Testis (tissue), 3 donors: Measurements from ENCODE around the gene DNAJC8. TPM values are rescaled to one million over a fixed set of nuclear protein-coding genes. Genes with fewer than 3 reads are reported as not detected.
A peak's percentile ranks its signal among the peaks of the same experiment; 100 is the strongest.

ENCODE experiments used
- DNase-seq: peaks from one replicate; pipeline ENCODE4 v3.0.0-alpha.2; 2019
- H3K27ac ChIP-seq, 2 donors: fragments of 200-600 bp; sonication (generic); one replicate each; pipeline ENCODE4 v1.5.1; 2019
- H3K27me3 ChIP-seq: fragments of 200-600 bp; sonication (generic); one replicate; pipeline ENCODE4 v1.5.1; 2019
- H3K36me3 ChIP-seq: fragments of 200-600 bp; sonication (generic); one replicate; pipeline ENCODE4 v1.5.1; 2017; ENCODE audit warnings: low read depth; ENCODE audit errors: missing control alignments
- H3K4me1 ChIP-seq: fragments of 200-600 bp; sonication (generic); one replicate; pipeline ENCODE4 v1.5.1; 2019
- H3K4me3 ChIP-seq, 2 donors: fragments of 200-600 bp; sonication (generic); one replicate each; pipeline ENCODE4 v1.5.1; 2017 to 2019
- H3K9me3 ChIP-seq: fragments of 200-600 bp; sonication (generic); one replicate; pipeline ENCODE4 v1.5.1; 2017
- CTCF ChIP-seq, 3 experiments: fragments of 450-650 bp in 2 of 3; fragments of 200-600 bp in 1 of 3; sonication (generic) in 1 of 3; IDR thresholded peaks; one replicate each; pipeline ENCODE4 v1.5.1; 2016 to 2019; ENCODE audit warnings: antibody characterized with exemption in 3 of 3, mild to moderate bottlenecking in 2 of 3, moderate library complexity in 1 of 3
- POLR2A ChIP-seq: fragments of 450-650 bp; IDR thresholded peaks from one replicate; pipeline ENCODE4 v1.6.1; 2017; ENCODE audit warnings: antibody characterized with exemption, mild to moderate bottlenecking, moderate library complexity
- WGBS, 2 donors: methylation state at CpG; one replicate each; pipeline ENCODE4 v1.1.5; 2018; 5-methylcytosine and 5-hydroxymethylcytosine counted together
- intact Hi-C: fragments of 100-400 bp; cut with DNase I; formaldehyde crosslinking; loops from one replicate; pipeline ENCODE4 v1.15.1; 2023; ENCODE audit warnings: low total_unique reads
- polyA plus RNA-seq: library from polyadenylated mRNA; stranded (reverse); fragments of 350-450 nt; fragmentation: Illumina TruSeq; extraction: RNeasy Lipid Tissue Mini Kit (QIAGEN cat#74804); gene quantifications from one replicate; pipeline ENCODE4 v1.2.3, GENCODE V29; 2014; ENCODE audit warnings: low read depth, low replicate concordance; ENCODE audit not compliant: insufficient read depth
- total RNA-seq, 2 donors: library from RNA; depleted of rRNA; stranded (reverse); fragments of >200 nt; gene quantifications; one replicate each; pipeline ENCODE4 v1.2.3, GENCODE V29; 2016

DNAJC8 gene
- total and polyA plus RNA-seq, 3 donors from 2014 or later = 44.7 to 86.5 (median 48.0) TPM

DNA sequence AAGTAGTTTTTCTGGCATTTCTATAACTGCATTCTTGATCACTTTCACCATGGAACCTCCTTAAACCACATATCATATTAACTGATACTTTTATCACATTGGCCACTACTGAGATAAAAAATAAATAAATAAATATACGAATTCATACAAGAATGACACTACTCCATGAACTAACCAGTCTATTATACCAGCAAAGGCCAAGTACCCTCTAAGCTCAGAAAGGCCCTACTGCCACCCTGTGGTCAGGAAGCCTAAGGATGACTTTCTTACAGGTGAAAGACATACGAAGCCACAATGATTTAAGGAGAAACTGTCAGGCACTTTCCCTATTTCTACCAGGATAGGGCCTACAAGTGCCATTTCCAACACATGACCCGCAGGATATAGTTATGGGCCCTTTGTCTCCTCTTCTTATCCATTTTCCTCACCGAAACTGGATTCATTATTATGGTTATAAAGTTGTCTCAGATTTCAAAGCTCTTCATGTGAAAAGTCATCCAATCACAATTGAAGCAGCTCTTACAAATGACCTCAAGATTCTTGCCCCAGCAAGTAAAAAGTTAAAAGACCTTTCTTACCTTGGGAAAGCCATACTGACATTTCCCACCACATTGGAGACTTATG lies 23.9 kb downstream of the DNAJC8 start:
- Histone ChIP-seq H3K36me3 (no peaks in the 10 kb centered on the region), H3K9me3 (no peaks in the 10 kb centered on the region), H3K4me1 (no peaks in the 10 kb centered on the region), H3K27me3 (no peaks in the 10 kb centered on the region), H3K4me3 (no peak overlapping the region), H3K27ac (no peak overlapping the region)
- TF ChIP-seq CTCF (IDR thresholded peaks at IDR 0.05) = peak; percentile 7 to 48 (median 31)
- no peak for TF ChIP-seq POLR2A
- intact Hi-C loops = loop anchor here (10.0 kb wide), 1 partner anchor 114 kb away; no protein-coding TSS in a partner anchor
- peak; percentile 71 for DNase-seq
- WGBS, 2 donors = 51 to 57% methylated on average over 4 of the region's 4 CpGs

GRCh38 chr1:28205243-28205642 lies 27.6 kb downstream of the DNAJC8 start:
- Histone ChIP-seq H3K4me1 (no peaks in the 10 kb centered on the region), H3K36me3 (no peaks in the 10 kb centered on the region), H3K4me3 (no peak overlapping the region), H3K27ac (no peak overlapping the region), H3K9me3 (no peaks in the 10 kb centered on the region), H3K27me3 (no peaks in the 10 kb centered on the region)
- intact Hi-C loops = loop anchor here (10.0 kb wide), 1 partner anchor 110 kb away; no protein-coding TSS in a partner anchor
- TF ChIP-seq CTCF (IDR thresholded peaks at IDR 0.05) (no peak), POLR2A (no peak)
- no peak for DNase-seq
- WGBS, 2 donors = 79 to 82% methylated on average over 4 of the region's 4 CpGs

DNA sequence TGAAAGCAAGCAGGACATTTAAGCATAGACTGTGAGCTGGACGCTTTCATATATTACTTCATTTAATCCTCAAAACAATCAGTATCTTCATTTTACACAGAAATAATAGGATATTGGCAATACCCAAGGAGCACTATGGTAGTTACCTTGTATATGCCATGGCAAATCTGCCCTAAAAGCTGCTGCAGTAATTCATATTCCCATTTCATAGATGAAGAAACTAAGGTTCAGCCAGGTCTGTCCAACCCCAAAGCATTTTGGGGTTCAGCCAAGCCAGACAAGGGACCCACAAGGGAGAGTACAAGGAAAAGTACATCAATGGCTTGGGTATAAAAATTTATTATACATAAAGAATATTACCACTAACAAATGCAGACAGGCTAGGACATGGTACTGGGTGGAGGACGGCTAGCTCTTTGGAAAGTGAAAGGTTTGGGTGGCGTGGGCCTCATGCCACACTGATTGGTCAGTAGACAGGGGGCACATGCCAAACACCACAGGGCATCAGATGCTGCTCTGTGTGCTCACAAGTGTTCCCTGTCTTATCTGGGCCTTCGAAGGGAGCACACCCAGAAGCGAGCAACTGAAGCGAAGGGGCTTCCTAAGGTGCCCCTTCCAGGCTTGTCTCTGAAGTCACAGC lies 32.5 kb downstream of the DNAJC8 start:
- Histone ChIP-seq H3K4me1 (no peaks in the 10 kb centered on the region), H3K36me3 (no peaks in the 10 kb centered on the region), H3K27me3 (no peaks in the 10 kb centered on the region), H3K27ac (no peak overlapping the region), H3K4me3 (no peak overlapping the region), H3K9me3 (no peaks in the 10 kb centered on the region)
- DNase-seq = no peak
- WGBS, 2 donors = 95 to 96% methylated on average over 6 of the region's 6 CpGs
- TF ChIP-seq POLR2A (no peak), CTCF (IDR thresholded peaks at IDR 0.05) (no peak)
- intact Hi-C loops = loop anchor here (10.0 kb wide), 1 partner anchor 106 kb away; no protein-coding TSS in a partner anchor

GRCh38 chr1:28199328-28200233 lies 33.2 kb downstream of the DNAJC8 start:
- no peak for DNase-seq
- Histone ChIP-seq H3K27me3 (no peaks in the 10 kb centered on the region), H3K27ac (no peak overlapping the region), H3K4me3 (no peak overlapping the region), H3K9me3 (no peaks in the 10 kb centered on the region), H3K36me3 (no peaks in the 10 kb centered on the region), H3K4me1 (no peaks in the 10 kb centered on the region)
- TF ChIP-seq POLR2A (no peak), CTCF (IDR thresholded peaks at IDR 0.05) (no peak)
- 87 to 90% methylated on average over 8 of the region's 8 CpGs for WGBS, 2 donors
- intact Hi-C loops = loop anchor here (10.0 kb wide), 1 partner anchor 105 kb away; no protein-coding TSS in a partner anchor
